HUDEP-2 (cell line): Measurements from ENCODE around the gene GFPT2.

Experiments used
- DNase-seq, 76 experiments: peaks; one replicate each; lab custom pipeline; 2025; ENCODE audit not compliant: unreplicated experiment in 76 of 76; lab: John Stamatoyannopoulos, UW

Gene GFPT2

GRCh38 chr5:180289966-180290365 lies 63.2 kb downstream of the GFPT2 start:
- DNase-seq = no peak

DNA sequence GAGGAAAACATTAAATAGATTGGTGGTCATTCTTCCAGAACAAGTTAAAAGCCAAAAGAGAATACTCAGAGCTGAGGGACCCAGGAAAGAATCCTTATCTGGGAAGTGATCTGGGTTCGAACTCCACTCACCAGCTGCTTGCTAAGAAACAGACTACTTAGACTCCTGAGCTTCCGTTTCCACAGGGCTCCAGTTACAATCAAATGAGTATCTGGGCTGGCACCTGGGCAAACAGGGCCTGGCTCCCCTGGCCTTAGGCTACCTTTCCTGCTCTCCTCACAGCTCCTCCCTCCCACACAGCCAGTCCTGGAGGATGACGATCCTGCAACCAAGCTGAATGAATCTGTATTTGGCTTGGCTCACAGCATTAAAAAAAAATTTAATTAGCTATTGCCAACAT lies 63.7 kb downstream of the GFPT2 start:
- no peak for DNase-seq

DNA sequence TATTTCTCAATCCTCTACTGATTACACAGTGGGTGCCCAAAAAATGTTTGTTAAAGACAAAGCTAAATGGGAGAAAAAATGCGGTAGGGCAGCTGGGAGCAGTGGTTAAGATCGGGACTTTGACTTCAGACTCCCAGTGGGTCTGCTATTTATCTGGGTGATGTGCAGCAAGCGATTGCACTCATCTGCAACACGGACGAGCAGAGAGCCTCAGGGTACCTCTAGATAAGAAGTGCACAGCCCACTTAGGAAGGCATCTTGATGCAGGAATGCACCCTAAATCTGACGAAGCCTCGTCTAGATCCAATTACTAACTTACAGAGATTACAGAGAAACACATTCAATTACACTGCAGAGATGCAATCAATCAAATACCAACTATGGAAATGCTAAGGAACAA lies 65.3 kb downstream of the GFPT2 start:
- no peak for DNase-seq

DNA sequence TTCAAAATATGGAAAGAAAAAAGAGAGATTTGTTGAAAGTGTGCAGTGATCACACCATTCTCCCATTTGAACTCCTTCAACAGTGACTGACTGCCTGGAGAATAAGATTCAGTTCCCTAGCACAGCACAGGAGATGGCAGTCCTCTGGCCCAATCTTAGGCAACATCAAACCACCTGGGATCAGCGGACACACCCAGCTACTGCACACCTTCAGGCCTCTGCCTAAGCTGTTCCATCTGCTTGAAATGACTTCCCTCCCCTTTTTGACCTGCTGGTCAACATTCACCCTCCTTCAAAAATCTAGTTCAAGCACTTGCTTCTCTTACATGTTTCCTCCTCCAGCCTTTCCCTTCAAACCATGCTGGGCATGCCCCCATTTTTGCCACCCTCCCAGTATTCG lies 65.7 kb downstream of the GFPT2 start:
- no peak for DNase-seq

DNA sequence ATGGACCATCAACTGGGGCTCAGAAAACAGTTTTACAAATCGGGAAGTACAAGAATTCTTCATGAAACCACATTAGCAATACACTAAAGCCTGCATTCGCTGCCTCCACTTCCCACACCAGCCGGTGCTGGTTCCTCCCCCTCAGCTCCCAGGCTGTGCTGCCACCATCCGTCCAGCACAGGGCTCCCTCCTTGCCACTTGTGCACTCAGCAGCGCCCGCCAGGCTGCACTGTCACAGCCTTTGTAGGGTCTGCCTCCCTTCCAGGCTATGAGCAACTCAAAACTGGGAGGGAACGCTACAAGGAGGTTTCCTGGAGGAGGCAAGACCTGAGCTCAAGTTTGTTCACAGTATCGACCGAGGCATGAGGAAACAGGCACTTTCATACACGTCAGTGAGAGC lies 69.0 kb downstream of the GFPT2 start:
- DNase-seq = no peak

GRCh38 chr5:180283026-180283615 lies 70.0 kb downstream of the GFPT2 start:
- no peak for DNase-seq

DNA sequence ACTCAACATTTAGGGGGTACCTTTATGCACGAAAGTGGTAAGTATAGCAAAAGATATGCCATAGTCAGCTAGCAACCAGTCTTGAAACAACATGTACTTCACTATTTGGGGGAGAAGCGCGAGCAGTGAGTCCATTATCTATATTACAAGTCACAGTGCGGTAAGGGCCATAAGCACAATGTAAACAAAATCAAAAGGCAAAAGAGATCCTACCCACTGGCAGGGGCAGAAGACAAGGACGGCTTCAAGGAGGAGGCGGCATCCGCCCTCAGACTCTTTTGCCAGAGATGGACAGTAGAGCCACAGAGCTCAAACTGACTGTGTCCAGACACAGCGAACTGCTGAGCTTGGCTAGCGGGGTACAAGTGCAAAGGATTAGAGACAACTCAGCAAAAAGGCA lies 70.9 kb downstream of the GFPT2 start:
- DNase-seq = no peak

- no peak for DNase-seq
Measured at GRCh38 chr5:180281706-180282105, 71.4 kb downstream of the GFPT2 start.

DNA sequence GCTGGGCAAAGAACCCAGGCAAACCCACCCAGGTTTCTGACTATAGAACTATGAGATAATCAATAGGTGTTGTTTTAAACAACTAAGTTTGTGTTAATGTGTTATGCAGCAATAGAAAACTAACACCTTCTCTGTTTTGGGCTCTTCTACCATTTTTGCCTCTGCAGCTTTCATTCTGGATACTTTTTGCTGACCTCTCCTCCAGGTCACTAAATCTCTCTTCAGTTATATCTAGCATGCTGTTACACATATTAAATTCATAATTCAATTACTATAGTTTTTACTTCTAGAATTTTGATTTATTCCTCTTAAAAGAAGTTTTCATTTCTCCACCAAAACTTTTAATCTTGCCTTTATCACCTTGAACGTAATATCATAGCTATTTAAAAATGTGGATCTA lies 78.4 kb downstream of the GFPT2 start:
- no peak for DNase-seq

GRCh38 chr5:180271221-180271620 lies 81.9 kb downstream of the GFPT2 start:
- DNase-seq = no peak

DNA sequence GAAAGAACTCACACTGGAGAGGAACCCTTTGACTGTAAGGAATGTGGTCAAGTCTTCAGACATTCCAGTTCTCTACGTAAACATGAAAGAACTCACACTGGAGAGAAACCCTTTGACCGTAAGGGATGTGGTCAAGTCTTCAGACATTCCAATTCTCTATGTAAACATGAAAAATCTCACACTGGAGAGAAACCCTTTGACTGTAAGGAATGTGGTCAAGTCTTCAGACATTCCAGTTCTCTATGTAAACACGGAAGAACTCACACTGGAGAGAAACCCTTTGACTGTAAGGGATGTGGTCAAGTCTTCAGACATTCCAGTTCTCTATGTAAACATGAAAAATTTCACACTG lies 93.9 kb downstream of the GFPT2 start:
- no peak for DNase-seq

DNA sequence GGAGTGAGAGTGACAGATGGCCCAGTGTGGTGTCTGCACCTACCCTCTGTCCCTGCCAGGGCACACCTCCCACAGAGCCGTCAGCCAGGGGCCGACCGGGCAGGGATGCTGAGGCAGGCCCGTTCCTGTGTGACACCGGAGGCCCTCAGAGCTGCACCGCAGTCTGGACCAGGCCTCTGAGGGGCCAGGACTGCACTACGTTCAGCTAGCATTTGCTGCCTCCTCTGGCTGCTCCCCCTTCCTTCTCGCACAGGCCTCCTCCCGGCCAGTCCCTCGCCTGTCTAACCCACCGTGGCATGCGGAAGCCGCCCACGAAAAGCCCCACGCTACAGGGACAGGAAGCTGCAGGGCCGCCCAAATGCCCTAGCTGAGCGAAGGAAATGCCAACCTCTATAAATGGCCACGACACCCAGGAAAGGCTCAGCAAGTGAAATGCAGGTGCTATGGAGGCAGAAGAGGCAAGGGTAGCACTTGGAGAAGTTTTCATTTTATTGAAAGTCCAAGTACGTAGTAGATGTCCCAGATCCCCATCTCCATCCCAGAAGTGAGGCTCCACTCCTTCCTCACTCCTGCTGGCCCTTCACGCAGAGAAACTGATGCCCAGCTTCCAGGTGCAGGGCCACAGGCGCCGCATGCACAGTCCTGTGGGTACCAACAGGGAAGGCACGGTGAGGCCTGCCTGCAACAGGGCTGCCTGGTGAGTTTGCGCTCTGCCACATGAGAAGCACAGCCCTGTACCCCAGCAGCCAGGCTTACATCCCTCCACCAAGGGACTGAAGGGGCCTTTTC lies 99.9 kb downstream of the GFPT2 start:
- no peak for DNase-seq

DNA sequence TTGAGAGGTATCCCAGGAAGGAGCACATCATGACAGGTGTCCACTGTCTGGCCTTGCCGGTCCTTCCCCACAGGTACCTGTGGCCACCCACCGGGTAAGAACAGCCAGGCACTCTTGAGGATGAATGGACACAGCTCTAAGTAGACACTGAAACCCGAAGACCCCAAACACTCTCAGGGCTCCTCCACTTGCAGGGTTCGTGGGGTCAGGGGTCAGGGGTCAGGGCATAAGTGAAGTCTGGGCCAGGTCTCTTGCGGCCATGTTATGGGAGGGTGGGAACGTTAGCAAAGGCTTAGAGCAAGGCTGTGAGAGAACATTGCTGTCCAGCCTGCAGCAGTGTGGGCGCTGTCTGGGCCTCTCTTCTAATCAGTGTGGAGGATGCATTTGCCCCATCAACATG lies 101.2 kb downstream of the GFPT2 start:
- DNase-seq = no peak

DNA sequence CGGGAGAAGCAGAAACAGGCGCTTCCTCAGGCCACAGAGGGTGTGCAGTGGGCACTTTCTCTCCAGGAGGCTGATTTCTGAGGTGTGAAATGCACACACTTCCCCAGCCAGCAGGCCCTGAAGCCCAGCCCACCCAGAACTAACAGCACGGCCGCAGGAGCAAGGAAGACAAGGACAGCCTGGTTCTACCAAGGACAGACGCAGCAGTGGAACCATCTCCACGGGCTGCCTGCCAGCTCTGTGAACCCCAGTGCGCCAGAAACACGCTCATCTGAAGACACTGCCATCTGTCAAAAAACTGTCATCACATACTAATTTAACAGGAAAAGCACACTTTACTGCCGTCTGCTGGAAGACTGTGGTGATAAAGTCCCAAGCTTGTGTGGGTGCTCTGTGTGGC lies 102.0 kb downstream of the GFPT2 start:
- no peak for DNase-seq
